ENCODE data around the gene CELF2. TPM values are rescaled to one million over a fixed set of nuclear protein-coding genes. Genes with fewer than 3 reads are reported as not detected.
A peak's percentile ranks its signal among the peaks of the same experiment; 100 is the strongest.

CELF2 gene
- total RNA-seq, 4 donors from 2014 or later, result 27.0 to 44.1 (median 31.3) TPM

GRCh38 chr10:11107948-11108347 is 90.3 kb downstream of the CELF2 start:
- TF ChIP-seq POLR2AphosphoS5 (IDR thresholded peaks at IDR 0.05), result no peak
- no peak for TF ChIP-seq CTCF (IDR thresholded peaks at IDR 0.05)
- TF ChIP-seq EP300 (IDR thresholded peaks at IDR 0.05; ENCODE audit: low read depth), result no peak
- no peaks in the 10 kb centered on the region for H3K36me3 ChIP-seq
- H3K9me3 ChIP-seq, result no peaks in the 10 kb centered on the region
- no peak overlapping the region for H3K27ac ChIP-seq
- in situ Hi-C loops (cut with MboI; ENCODE audit: low pct_ligation_motif_present in 1 of 4, low pct_unique_long_range_greater_than_20kb in 1 of 4, low sequenced_read_pairs in 3 of 4), result no loop called here
- no peak overlapping the region for H3K4me3 ChIP-seq
- intact Hi-C loops (cut with DNase I; ENCODE audit: low total_unique reads), result no loop called here
- no peaks in the 10 kb centered on the region for H3K27me3 ChIP-seq
- no peak for DNase-seq
- no peaks in the 10 kb centered on the region for H3K4me1 ChIP-seq

- intact Hi-C loops (cut with DNase I; ENCODE audit: low total_unique reads) (no loop called here), in situ Hi-C loops (cut with MboI; ENCODE audit: low pct_ligation_motif_present in 1 of 4, low pct_unique_long_range_greater_than_20kb in 1 of 4, low sequenced_read_pairs in 3 of 4) (no loop called here)
- Histone ChIP-seq H3K27ac (no peak overlapping the region), H3K4me1 (peaks cover 0 to 1% (median 0%) of the 10 kb centered on the region in 4 donors), H3K9me3 (no peaks in the 10 kb centered on the region), H3K4me3 (no peak overlapping the region), H3K27me3 (no peaks in the 10 kb centered on the region), H3K36me3 (no peaks in the 10 kb centered on the region)
- DNase-seq, result no peak
- TF ChIP-seq CTCF (IDR thresholded peaks at IDR 0.05) (no peak), EP300 (IDR thresholded peaks at IDR 0.05; ENCODE audit: low read depth) (no peak), POLR2AphosphoS5 (IDR thresholded peaks at IDR 0.05) (no peak), POLR2A (IDR thresholded peaks at IDR 0.05) (no peak)
- WGBS, 2 donors (ENCODE audit: low coverage in 1 of 2), result 86 to 92% methylated on average over 2 to 5 of the region's 5 CpGs
These were observed 90.7 kb downstream of the CELF2 start for GRCh38 chr10:11108356-11108755.

GRCh38 chr10:11109590-11109989 is 91.9 kb downstream of the CELF2 start:
- Histone ChIP-seq H3K4me1 (peaks cover 0 to 6% (median 0%) of the 10 kb centered on the region in 4 donors), H3K27ac (peak overlapping the region in 1 of 4 donors; percentile 5), H3K4me3 (no peak overlapping the region), H3K9me3 (no peaks in the 10 kb centered on the region), H3K27me3 (no peaks in the 10 kb centered on the region), H3K36me3 (no peaks in the 10 kb centered on the region)
- WGBS, 2 donors (ENCODE audit: low coverage in 1 of 2), result 92% methylated on average over 6 of the region's 6 CpGs; no CpG with 5 or more reads in 1 of the 2 donors
- DNase-seq, result no peak
- intact Hi-C loops (cut with DNase I; ENCODE audit: low total_unique reads) (no loop called here), in situ Hi-C loops (cut with MboI; ENCODE audit: low pct_ligation_motif_present in 1 of 4, low pct_unique_long_range_greater_than_20kb in 1 of 4, low sequenced_read_pairs in 3 of 4) (no loop called here)
- no peak for TF ChIP-seq POLR2A (IDR thresholded peaks at IDR 0.05)
- TF ChIP-seq CTCF (IDR thresholded peaks at IDR 0.05), result no peak
- no peak for TF ChIP-seq POLR2AphosphoS5 (IDR thresholded peaks at IDR 0.05)
- TF ChIP-seq EP300 (IDR thresholded peaks at IDR 0.05; ENCODE audit: low read depth), result no peak

GRCh38 chr10:11110539-11110938 is 92.9 kb downstream of the CELF2 start:
- Histone ChIP-seq H3K4me1 (peaks cover 0 to 6% (median 0%) of the 10 kb centered on the region in 4 donors), H3K27me3 (no peaks in the 10 kb centered on the region), H3K9me3 (no peaks in the 10 kb centered on the region), H3K27ac (no peak overlapping the region), H3K36me3 (no peaks in the 10 kb centered on the region), H3K4me3 (no peak overlapping the region)
- intact Hi-C loops (cut with DNase I; ENCODE audit: low total_unique reads), result no loop called here
- in situ Hi-C loops (cut with MboI; ENCODE audit: low pct_ligation_motif_present in 1 of 4, low pct_unique_long_range_greater_than_20kb in 1 of 4, low sequenced_read_pairs in 3 of 4), result no loop called here
- TF ChIP-seq POLR2A (IDR thresholded peaks at IDR 0.05), result no peak
- no peak for TF ChIP-seq POLR2AphosphoS5 (IDR thresholded peaks at IDR 0.05)
- DNase-seq, result no peak
- WGBS, 2 donors (ENCODE audit: low coverage in 1 of 2), result 62 to 80% methylated on average over 3 to 6 of the region's 6 CpGs

GRCh38 chr10:11111490-11111889 is 93.8 kb downstream of the CELF2 start:
- no peaks in the 10 kb centered on the region for H3K9me3 ChIP-seq
- no peak overlapping the region for H3K4me3 ChIP-seq
- no peaks in the 10 kb centered on the region for H3K36me3 ChIP-seq
- H3K27ac ChIP-seq, result no peak overlapping the region
- TF ChIP-seq POLR2A (IDR thresholded peaks at IDR 0.05), result no peak
- TF ChIP-seq EP300 (IDR thresholded peaks at IDR 0.05; ENCODE audit: low read depth), result no peak
- TF ChIP-seq POLR2AphosphoS5 (IDR thresholded peaks at IDR 0.05), result no peak
- TF ChIP-seq CTCF (IDR thresholded peaks at IDR 0.05), result no peak
- no peak for DNase-seq
- WGBS, 2 donors (ENCODE audit: low coverage in 1 of 2), result 92 to 93% methylated on average over 6 to 8 of the region's 8 CpGs
- in situ Hi-C loops (cut with MboI; ENCODE audit: low pct_ligation_motif_present in 1 of 4, low pct_unique_long_range_greater_than_20kb in 1 of 4, low sequenced_read_pairs in 3 of 4), result no loop called here
- H3K4me1 ChIP-seq, result peaks cover 0 to 6% (median 0%) of the 10 kb centered on the region in 4 donors
- intact Hi-C loops (cut with DNase I; ENCODE audit: low total_unique reads), result no loop called here
- no peaks in the 10 kb centered on the region for H3K27me3 ChIP-seq
